Neural progenitor cell (in vitro differentiated cells): ENCODE data around the gene MYCL.

Experiments used
- EZH2 ChIP-seq: fragments of 200-600 bp; sonication (generic); IDR thresholded peaks from 2 replicates; pipeline ENCODE4 v1.6.1; 2017; ENCODE audit warnings: antibody characterized with exemption, mild to moderate bottlenecking, moderate library complexity
- EZH2phosphoT487 ChIP-seq: fragments of 200-600 bp; sonication (generic); IDR thresholded peaks from 2 replicates; pipeline ENCODE4 v1.6.1; 2017; ENCODE audit warnings: antibody characterized with exemption
- TF ChIP-seq, protein P1 (sequence below): fragments of 200-600 bp; sonication (generic); IDR thresholded peaks from 2 replicates; pipeline ENCODE4 v1.5.1; 2017; ENCODE audit warnings: antibody characterized with exemption, mild to moderate bottlenecking

DNA sequence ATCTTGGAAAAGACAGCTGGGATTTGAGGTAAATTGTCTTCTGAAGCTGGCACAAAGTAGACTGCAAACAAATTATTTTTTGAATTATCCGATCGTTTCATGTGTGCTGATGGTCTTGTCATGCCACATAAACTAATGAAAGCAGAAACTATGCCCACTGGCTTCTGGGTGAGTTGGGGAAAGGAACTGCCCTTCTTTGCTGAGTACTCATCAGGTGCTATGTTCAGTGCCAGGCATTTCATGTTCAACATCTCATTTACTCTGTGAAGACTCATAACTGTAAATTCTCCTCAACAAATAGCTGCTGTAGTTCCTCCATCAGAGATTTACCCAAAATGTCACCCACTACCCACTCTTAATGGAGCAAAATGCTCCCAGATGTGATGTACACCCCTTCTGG is 19.6 kb downstream of the MYCL start:
- TF ChIP-seq, protein P1, sequence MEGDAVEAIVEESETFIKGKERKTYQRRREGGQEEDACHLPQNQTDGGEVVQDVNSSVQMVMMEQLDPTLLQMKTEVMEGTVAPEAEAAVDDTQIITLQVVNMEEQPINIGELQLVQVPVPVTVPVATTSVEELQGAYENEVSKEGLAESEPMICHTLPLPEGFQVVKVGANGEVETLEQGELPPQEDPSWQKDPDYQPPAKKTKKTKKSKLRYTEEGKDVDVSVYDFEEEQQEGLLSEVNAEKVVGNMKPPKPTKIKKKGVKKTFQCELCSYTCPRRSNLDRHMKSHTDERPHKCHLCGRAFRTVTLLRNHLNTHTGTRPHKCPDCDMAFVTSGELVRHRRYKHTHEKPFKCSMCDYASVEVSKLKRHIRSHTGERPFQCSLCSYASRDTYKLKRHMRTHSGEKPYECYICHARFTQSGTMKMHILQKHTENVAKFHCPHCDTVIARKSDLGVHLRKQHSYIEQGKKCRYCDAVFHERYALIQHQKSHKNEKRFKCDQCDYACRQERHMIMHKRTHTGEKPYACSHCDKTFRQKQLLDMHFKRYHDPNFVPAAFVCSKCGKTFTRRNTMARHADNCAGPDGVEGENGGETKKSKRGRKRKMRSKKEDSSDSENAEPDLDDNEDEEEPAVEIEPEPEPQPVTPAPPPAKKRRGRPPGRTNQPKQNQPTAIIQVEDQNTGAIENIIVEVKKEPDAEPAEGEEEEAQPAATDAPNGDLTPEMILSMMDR = no peak
- TF ChIP-seq EZH2 (no peak), EZH2phosphoT487 (no peak)
